ENCODE measurements around the gene PRLR. TPM values are rescaled to one million over a fixed set of nuclear protein-coding genes. Genes with fewer than 3 reads are reported as not detected.

PRLR gene
- total and polyA plus RNA-seq, 2 of the 8 experiments (the other 6 are each of a cell fraction or from before 2014, with no cell fraction given), result 0.53 to 2.5 TPM

- Histone ChIP-seq H2AK5ac (ENCODE audit: low read depth, low read length) (no peak overlapping the region), H3K56ac (replicated peaks; ENCODE audit: insufficient read length, low read depth, low read length) (no peak overlapping the region), H2BK20ac (ENCODE audit: low read length) (no peak overlapping the region), H3K23me2 (ENCODE audit: low read depth, low read length) (no peaks in the 10 kb centered on the region), H3K4me3 (ENCODE audit: extremely low read depth in 1 of 4, insufficient read depth in 2 of 4, low read depth in 3 of 4, low read length in 4 of 4) (no peak overlapping the region), H3K4ac (replicated peaks; ENCODE audit: insufficient read length, low read depth, low read length) (no peak overlapping the region), H2AFZ (ENCODE audit: low read length) (no peak overlapping the region), H4K8ac (ENCODE audit: extremely low read depth, insufficient read depth, low read length) (no peak overlapping the region), H2BK5ac (ENCODE audit: low read depth, low read length) (no peak overlapping the region), H4K91ac (replicated peaks; ENCODE audit: insufficient read length, low read length) (no peak overlapping the region), H3K79me2 (ENCODE audit: control insufficient read depth in 1 of 2, insufficient read depth in 2 of 2, low read length in 2 of 2) (no peaks in the 10 kb centered on the region), H2BK15ac (ENCODE audit: low read length) (no peak overlapping the region), H3K9me3 (ENCODE audit: insufficient read depth in 2 of 2, low read depth in 1 of 2, low read length in 1 of 2) (no peaks in the 10 kb centered on the region), H3K79me1 (ENCODE audit: low read depth, low read length) (no peaks in the 10 kb centered on the region), H3K4me1 (replicated peaks in 1 of 4; ENCODE audit: control insufficient read depth in 3 of 4, insufficient read depth in 4 of 4, low read length in 3 of 4) (no peaks in the 10 kb centered on the region), H3K14ac (ENCODE audit: insufficient read length) (no peak overlapping the region), H4K5ac (ENCODE audit: insufficient read length, low read depth, low read length) (no peak overlapping the region), H3K9ac (replicated peaks in 1 of 4; ENCODE audit: extremely low read depth in 1 of 4, low read depth in 3 of 4, low read length in 3 of 4) (no peak overlapping the region), H3K27ac (ENCODE audit: low read depth, low read length) (no peak overlapping the region), H3K23ac (ENCODE audit: insufficient read length) (no peak overlapping the region), H3K18ac (ENCODE audit: extremely low read depth, low read length) (no peak overlapping the region), H3K4me2 (ENCODE audit: insufficient read depth in 1 of 2, low read depth in 2 of 2, low read length in 2 of 2) (no peak overlapping the region), H3K27me3 (replicated peaks in 1 of 4; ENCODE audit: control insufficient read depth in 3 of 4, extremely low read depth in 1 of 4, insufficient read depth in 3 of 4, low read length in 3 of 4) (no peaks in the 10 kb centered on the region), H4K20me1 (replicated peaks in 1 of 2; ENCODE audit: control insufficient read depth in 1 of 2, insufficient read depth in 2 of 2, low read length in 2 of 2) (no peaks in the 10 kb centered on the region), H2BK12ac (ENCODE audit: low read depth, low read length) (no peak overlapping the region), H3K36me3 (ENCODE audit: control insufficient read depth in 2 of 4, insufficient read depth in 4 of 4, low read length in 3 of 4) (no peaks in the 10 kb centered on the region), H2BK120ac (replicated peaks; ENCODE audit: low read depth, low read length) (no peak overlapping the region)
- TF ChIP-seq BACH1 (IDR thresholded peaks at IDR 0.05; ENCODE audit: low read length), result no peak
- TF ChIP-seq KDM5A (IDR thresholded peaks at IDR 0.05; ENCODE audit: low read length), result no peak
- no peak for TF ChIP-seq CHD1 (IDR thresholded peaks at IDR 0.05; ENCODE audit: low read depth, low read length)
- TF ChIP-seq GTF2F1 (IDR thresholded peaks at IDR 0.05; ENCODE audit: borderline replicate concordance, low read depth, low read length), result no peak
- TF ChIP-seq MAFK (IDR thresholded peaks at IDR 0.05; ENCODE audit: low read depth, low read length), result no peak
- no peak for TF ChIP-seq TAF7 (optimal IDR thresholded peaks at IDR 0.05; ENCODE audit: borderline replicate concordance, low read depth, low read length)
- TF ChIP-seq RAD21 (IDR thresholded peaks at IDR 0.05 in 1 of 2, conservative IDR thresholded peaks at IDR 0.05 in 1 of 2; ENCODE audit: low read depth in 2 of 2, low read length in 2 of 2), result no peak
- POLR2A ChIA-PET (ENCODE audit: partially characterized antibody), result no interaction called here
- CTCF ChIA-PET (ENCODE audit: partially characterized antibody), result interaction anchor here (0.9 to 1.4 kb wide), 4 partner anchors 8 to 44 kb away, joined by 3 to 4 read pairs (median 3); no protein-coding TSS in a partner anchor
- DNase-seq (ENCODE audit: low read depth in 1 of 2, low spot score in 2 of 2) (no peak), FAIRE-seq (no peak)
- 69% methylated on average over 4 of the region's 4 CpGs; no CpG with 5 or more reads in 1 of the 2 experiments for WGBS, 2 experiments (ENCODE audit: extremely low coverage in 1 of 2, insufficient coverage in 1 of 2, insufficient read length in 1 of 2, insufficient replicate concordance in 2 of 2, low coverage in 1 of 2, low lambda C conversion rate in 2 of 2, missing lambda C conversion rate in 1 of 2)
Measured at GRCh38 chr5:35042781-35043180, 187.5 kb downstream of the PRLR start.
